HL-60/S4 treated with retinoic acid at 250 ng/mL for 4 days and 3 days (cell line): ENCODE measurements around the gene LSM14A.

ENCODE experiments used
- in situ Hi-C: fragments of 300-500 bp; cut with MboI; formaldehyde crosslinking; loops from 2 replicates; pipeline ENCODE4 v1.7.0; 2022; ENCODE audit warnings: low sequenced_read_pairs

The LSM14A gene

GRCh38 chr19:34254046-34254697 is 81.9 kb downstream of the LSM14A start, which contains the start of gene GARRE1:
GARRE1 (plus strand) TSS chr19:34254554; CDS start chr19:34300474, 45,920 bp downstream.
- in situ Hi-C loops: no loop called here

GRCh38 chr19:34254698-34255432 is 82.6 kb downstream of the LSM14A start:
- in situ Hi-C loops: no loop called here

- in situ Hi-C loops: no loop called here
These were observed 83.2 kb downstream of the LSM14A start for GRCh38 chr19:34255546-34255945.

GRCh38 chr19:34256835-34257558 is 84.7 kb downstream of the LSM14A start:
- in situ Hi-C loops: no loop called here

GRCh38 chr19:34257559-34257924 is 85.2 kb downstream of the LSM14A start:
- in situ Hi-C loops: no loop called here

- in situ Hi-C loops: no loop called here
These were observed 87.2 kb downstream of the LSM14A start for GRCh38 chr19:34259367-34260095.

- in situ Hi-C loops: no loop called here
These were observed 88.5 kb downstream of the LSM14A start for GRCh38 chr19:34260771-34261173.

- in situ Hi-C loops: no loop called here
These were observed 89.2 kb downstream of the LSM14A start for GRCh38 chr19:34261334-34262109.

- in situ Hi-C loops: no loop called here
These were observed 91.5 kb downstream of the LSM14A start for GRCh38 chr19:34263745-34264237.

GRCh38 chr19:34265221-34265650 is 92.9 kb downstream of the LSM14A start:
- in situ Hi-C loops: no loop called here

- in situ Hi-C loops: no loop called here
These were observed 96.8 kb downstream of the LSM14A start for GRCh38 chr19:34269081-34269480.

GRCh38 chr19:34269489-34269888 is 97.2 kb downstream of the LSM14A start:
- in situ Hi-C loops: no loop called here

GRCh38 chr19:34269968-34270621 is 97.8 kb downstream of the LSM14A start:
- in situ Hi-C loops: no loop called here

- in situ Hi-C loops: no loop called here
These were observed 100.8 kb downstream of the LSM14A start for GRCh38 chr19:34273121-34273520.

GRCh38 chr19:34274284-34274826 is 102.1 kb downstream of the LSM14A start:
- in situ Hi-C loops: no loop called here

- in situ Hi-C loops: no loop called here
These were observed 102.7 kb downstream of the LSM14A start for GRCh38 chr19:34274827-34275625.

- in situ Hi-C loops: no loop called here
These were observed 103.4 kb downstream of the LSM14A start for GRCh38 chr19:34275705-34276104.

GRCh38 chr19:34276614-34277013 is 104.3 kb downstream of the LSM14A start:
- in situ Hi-C loops: no loop called here

- in situ Hi-C loops: no loop called here
These were observed 104.9 kb downstream of the LSM14A start for GRCh38 chr19:34277244-34277643.
